H4 (cell line): ENCODE measurements around the gene EXD3. TPM values are rescaled to one million over a fixed set of nuclear protein-coding genes. Genes with fewer than 3 reads are reported as not detected.

Source experiments
- DNase-seq: peaks from one replicate; pipeline ENCODE4 v3.0.0-alpha.2; 2015; ENCODE audit warnings: low spot score
- total RNA-seq: library from RNA; depleted of rRNA; stranded (reverse); fragments of >200 nt; shearing (Covaris generic); gene quantifications from 2 replicates; pipeline ENCODE4 v1.2.3, GENCODE V29; 2014

The EXD3 gene
- total RNA-seq, 1 experiment from 2014 or later: 2.8 TPM

DNA sequence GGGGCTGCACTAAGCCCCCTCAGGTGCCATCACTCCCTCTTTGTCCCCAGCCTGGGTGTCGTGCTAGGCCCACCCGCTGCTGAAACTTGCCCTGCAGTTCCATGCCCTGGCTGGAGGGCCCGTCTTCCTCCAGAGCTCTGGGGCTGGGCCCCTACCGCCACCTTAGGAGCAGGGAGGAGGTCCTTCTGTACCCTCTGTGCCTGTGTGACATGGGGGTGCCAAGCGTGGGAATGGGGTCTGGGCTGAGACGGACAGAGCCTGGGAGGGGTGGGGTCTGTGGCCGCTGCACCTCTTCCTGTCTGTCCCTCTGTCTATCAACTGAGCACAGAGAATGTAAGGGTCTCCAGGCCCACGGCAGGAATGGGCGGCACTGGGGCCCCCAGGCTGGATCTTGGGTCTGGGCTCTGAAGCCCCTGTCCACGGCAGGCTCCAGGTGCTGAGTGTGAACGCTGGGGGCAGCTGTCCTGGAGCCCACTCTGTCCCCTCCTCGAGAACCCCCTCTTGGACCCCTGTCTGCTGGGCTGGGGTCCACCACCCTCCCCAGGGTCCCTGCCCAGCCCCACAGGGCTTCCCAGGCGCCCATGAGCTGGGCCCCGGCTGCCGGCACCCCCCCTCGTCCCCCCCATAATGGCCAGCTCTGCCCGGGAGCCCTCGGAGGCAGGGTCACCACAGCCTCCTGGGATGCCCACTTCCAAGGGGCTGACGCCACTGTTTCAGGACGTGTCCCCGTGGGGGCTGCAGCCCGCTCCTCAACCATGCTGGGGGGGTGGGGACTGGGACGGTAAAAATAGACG is 105.0 kb downstream of the EXD3 start:
- DNase-seq: no peak

DNA sequence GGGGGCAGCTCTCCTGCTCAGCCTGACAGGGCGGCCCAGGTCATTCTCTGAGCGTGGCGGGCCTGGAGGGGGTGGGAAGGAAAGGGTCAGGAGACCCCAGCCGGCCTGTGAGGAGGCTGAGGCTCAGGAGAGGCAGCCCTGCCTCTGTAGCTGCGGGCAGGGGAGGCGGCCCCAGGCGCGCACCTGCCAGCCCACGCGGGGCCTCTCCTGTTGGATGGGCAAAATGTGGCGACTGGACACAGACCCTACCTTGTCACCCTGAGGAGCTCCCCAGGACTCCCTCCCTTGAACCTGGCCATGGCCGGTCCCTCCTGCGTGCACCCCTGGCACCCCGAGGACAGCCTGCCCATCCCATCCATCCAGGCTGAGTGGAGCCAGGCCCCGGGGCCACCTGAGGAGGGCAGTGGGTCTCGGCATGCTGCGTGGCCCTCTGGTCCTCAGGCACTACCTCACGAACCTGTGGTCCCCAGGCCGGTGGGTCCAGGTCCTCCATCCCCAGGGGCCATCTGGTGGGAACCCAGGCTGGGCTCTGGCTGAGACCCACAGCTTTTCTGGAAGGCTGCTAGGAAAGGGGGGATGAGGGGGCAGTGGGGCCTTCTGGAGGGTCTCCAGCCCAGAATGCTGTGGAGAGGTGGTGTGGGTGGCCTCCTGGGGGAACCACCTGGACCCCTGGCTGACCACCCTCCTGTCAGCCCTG is 105.8 kb downstream of the EXD3 start:
- no peak for DNase-seq

GRCh38 chr9:137316012-137316981 is 106.7 kb downstream of the EXD3 start:
- DNase-seq: no peak

DNA sequence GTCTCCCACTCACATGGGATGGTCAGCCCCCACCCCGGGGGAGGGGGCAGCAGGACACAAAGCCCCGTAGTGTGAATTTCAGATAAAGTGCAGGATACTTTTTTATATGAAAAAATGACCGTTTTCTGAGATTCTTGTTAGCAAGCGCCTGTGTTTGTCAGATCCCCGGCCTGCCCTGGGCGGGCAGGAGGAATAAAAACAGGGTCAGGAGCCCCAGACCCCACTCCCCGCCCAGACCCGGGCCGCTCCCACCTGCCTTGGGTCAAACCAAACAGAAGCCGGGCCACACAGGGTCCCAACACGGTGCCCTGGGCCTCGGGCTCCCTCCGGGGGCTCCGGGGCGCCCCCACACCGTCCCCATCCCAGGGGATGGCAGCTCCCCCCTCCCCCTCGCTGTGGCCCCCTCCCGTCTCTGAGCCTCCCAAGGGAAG is 107.4 kb downstream of the EXD3 start:
- no peak for DNase-seq

DNA sequence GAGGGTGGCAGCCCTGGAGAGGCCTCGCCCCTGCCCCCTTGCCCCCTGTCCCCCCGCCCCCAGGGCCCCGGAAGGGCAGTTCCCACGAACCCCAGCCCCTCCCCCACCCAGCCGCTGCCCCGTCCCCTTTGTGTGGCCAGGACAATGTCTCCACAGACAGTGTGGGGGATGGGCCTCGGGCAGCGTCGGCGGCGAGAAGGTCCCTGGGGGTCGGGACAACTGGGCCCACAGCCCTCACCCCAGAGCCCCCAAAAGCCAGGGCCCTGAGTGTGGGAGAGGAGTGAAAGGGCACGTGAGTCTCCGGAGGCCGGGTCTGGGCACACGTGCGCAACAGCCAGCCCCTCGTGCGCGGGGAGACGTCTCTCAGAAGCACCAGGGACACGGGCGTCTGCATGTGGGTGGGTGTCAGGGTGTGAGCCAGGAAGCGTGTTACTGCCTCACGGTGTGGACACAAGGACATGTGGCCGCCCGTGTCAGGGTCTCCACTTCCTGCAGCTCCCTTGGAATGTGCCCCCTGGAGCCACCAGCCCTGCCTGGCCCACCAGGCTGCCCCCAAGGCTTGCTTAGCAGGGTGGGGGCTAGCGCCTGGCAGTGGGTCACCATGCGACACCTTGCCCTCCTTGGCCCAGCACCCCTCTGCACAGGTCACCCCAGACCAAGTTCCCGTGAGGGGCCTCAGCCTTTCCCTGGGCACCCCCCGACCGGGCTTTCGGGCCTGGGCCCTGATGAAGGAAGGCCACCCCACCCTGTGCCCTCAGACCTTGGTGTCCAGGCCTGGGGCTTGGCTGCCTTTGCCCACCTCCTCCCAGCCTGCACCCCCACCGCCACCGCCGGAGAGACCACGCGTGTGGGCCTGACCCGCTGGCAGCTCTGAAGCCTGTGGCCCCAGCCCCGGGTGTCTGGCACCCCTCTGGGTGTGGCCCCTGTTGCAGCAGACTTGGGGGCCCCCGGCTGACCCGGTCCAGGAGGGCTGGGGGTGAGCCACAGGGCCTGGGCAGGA is 108.1 kb downstream of the EXD3 start:
- DNase-seq: no peak

DNA sequence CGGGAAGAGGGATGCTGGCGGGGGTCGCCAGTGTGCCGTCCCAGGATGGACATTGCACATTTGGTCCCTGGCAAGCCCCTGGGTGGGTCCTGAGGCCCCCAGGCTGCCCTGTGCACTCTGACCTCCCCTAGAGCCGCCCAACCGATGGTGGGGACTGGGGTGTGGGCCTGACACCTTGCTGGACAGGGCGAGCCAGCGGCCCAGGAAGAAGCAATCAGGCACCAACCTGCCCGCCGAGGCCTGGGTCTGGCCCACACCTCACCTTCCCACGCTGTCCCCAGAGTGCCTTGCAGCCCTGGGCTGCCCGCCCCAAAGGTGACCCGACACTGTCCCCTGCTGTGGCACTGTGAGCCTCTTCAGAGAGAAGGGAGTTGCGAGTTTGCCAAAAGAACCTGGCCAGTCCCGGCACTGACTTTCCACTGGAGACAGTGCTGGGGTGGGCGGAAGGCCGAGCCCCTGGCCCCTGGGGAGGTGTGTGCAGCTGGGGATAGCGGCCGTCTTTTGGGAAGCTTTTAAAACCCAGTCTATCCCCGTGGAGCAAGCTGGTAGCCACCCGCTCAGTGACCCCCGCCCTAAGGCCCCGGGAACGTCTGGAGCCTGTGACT is 108.9 kb downstream of the EXD3 start:
- DNase-seq: no peak

DNA sequence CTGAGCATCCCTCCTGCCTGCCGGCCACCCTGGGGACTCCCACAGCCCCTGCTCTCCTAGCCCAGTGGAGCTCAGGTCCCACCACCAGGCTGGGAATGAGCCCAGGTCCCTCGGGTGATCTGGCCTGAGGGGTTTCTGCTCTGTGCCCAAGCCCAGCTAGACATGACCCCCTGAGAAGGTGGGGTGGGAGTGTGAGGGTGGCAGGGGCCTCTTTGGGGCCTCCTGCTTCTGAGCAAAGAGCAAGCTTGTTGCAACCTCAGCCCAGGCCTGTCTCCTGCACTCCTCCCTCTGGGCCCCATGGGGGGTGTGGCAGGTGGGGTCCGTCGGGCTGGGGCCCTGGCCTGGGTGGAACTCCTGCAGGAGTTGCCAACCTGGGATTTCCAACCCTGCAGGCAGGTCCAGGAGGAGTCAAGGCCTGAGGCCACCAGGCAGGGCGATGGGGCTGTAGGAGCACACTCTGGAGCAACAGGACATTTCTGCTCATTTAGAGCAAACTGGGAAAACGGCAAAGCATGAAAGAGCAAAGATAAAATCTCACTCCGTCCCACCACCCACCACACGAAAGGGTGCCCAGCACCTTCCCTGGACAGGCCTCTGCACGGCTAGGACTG is 109.5 kb downstream of the EXD3 start:
- DNase-seq: no peak

DNA sequence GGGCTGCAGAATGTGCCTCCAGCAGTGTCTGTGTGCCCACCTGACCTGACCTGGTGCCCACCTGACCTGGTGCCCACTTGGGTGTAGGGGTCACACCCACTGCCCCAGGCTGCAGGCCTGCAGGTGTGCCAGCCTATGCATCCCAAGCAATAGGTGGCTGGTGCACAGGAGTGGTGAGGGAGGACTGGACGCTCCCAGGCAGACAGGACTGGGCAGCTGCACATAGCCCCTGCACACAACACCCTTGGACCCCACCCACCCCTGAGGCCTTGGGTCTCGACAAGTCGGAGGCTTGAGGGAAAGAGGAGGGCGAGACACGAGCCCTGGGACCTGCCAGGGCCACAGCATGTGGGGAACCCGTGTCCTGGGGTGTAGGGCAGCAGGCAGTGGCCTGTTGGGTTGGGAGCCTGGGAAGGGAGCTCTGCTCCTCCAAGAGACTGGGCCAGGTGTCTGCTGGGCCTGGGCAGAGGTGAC is 110.1 kb downstream of the EXD3 start:
- DNase-seq: no peak

DNA sequence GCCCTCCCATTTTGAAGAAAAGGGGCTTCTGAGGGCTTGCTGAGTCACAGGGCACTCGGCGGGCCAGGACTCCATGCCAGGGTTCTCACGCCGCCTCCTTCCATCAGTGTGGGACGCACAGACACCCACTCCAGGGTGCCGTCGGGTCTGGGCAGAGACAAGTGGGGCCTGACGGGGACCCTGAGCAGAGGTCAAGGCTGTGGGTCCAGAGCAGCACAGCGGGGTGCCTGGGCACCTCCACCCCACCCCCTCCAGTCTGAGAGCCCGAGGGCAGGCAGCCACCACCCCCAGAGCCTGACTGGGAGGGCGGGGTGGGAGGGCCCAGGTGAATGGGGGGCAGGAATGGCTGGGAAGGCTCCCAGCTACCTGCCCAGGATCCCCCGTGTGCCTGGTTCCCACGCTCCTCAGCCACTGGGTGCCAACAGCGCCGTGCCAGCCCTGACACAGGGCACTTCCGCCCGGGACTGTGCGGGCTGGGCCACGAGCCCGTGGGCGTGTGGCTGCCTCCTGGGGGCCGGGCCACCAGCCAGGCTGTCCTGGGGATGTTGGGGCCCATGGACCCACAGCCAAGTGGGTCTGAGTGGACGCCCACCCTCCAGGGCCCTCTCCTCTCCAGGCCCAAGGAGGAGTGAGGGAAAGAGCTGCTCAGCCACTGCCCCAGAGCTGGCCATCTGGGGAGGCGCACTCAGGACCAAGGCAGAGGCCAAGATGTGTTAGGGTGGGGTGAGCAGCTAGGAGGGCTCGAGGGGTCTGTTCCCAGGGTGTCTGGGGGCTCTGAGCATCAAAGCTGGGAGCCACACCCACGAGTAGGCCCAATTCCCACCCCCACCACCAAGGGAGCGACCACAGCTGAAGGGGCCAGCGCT is 110.7 kb downstream of the EXD3 start:
- no peak for DNase-seq

DNA sequence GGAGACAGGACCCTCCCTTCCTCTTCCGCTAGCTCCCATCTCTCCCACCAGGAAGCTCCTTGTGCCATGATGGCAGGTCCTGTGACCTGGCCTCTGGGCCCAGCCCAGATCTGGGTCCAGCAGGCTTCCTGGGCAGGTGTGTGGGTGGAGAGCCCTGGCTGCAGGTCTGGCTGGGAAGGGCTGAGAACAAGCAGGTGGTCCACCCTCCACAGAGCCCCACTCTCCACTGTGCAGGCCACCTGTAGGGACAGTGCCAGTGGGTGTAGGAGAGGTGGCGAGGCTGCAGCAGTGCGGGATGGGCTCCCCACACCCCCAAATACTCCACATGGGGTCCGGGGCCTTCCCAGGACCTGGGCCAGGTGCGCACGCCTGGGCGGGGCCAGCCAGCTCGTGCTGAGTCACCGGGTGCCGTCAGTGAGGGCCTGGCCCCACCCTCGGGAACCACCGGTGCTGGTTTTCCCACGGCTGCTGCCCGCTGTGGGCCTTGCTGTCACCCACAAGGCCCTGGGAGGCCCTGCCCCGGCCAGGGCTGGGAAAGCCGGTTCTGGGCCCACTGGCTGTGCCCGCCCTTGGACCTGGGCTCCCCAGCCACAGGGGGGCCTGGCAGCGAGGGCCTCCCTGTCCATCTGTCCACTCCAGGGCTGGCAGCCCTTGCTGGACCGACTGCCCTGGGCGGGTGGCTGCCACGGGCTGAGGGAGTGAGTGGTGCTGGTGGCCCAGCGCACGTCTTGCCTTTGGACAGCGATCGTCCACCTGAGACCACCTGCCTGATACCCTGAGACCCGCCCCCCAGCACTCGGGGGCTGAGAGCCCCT is 111.6 kb downstream of the EXD3 start:
- DNase-seq: peak; percentile 42

- DNase-seq: no peak
Measured at GRCh38 chr9:137310189-137311052, 112.5 kb downstream of the EXD3 start.

GRCh38 chr9:137309368-137310188 is 113.4 kb downstream of the EXD3 start:
- DNase-seq: no peak

DNA sequence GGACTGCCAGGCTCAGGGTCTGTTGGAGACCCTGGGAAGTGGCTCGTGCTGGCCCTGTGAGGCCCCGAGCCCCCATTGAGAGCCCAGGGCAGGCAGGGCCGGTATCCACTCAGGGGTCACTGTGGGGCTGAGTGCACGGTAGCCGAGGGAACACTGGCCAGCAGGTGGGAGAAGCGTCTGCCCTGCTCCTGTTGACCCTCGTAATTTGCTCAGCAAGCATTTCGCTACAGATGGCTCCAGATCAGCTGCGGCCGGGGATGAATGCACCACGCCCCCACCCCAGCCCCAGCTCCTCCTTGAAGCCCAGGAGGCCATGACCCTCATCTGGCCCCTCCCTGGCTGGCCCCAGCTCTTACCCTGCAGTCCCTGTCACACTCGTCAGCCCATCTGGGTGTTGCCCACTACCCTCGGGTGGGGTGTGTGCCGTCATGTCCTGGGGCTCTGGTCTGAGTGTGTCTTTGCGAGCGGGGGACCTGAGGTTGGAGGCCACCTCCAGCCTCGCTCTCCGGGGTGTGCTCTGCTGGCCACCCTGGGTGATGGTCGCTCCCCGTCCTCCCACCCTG is 114.8 kb downstream of the EXD3 start:
- no peak for DNase-seq

- DNase-seq: no peak
Measured at GRCh38 chr9:137307255-137308056, 115.5 kb downstream of the EXD3 start.

DNA sequence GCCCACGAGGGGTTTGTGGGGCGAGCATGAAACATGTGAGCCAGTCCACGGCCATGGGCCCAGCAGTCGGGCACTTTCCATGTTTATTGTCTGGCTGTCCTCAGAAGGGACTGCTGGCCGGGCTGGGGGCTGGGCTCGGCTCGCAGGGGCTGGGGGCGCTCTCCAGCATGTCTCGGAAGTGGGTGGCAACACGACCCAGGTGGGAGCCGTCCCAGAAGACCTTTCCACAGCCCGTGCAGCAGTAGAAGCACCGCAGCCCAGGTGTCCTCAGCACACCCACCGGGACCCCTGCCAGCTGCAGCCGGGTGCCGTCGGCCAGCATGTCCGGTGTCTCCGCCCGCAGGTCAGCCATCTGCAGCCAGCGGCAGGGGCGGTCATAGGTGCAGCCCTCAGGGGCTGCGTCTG is 116.1 kb downstream of the EXD3 start:
- DNase-seq: no peak
